ENCODE measurements around the gene REG4.

Gene REG4

DNA sequence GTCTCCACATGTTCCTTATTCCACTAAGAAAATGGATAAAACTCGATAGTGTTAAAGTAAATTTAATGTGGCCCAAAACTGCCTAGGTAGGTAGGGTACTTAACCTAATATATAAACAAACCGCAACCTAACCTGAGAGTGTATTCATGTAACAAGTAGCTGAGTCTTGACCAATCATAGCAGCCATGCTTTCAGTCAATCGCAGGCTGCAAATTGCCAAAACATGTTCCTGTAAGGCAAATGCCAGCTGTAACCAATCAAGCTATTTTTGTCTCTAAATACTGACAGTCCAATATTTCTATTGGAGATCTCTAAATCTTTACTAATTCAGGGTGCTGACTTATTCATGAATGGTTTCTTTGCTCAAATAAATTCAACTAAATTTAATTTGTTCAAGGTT lies 39.5 kb downstream of the REG4 start:
- H3K27ac ChIP-seq (ENCODE audit: insufficient read depth, low read length, poor library complexity, severe bottlenecking) = no peak overlapping the region
- H3K4me3 ChIP-seq (ENCODE audit: insufficient read depth, low read depth, low read length, poor library complexity, severe bottlenecking) = no peak overlapping the region
- H3K36me3 ChIP-seq (ENCODE audit: control insufficient read depth, insufficient read depth, low read length) = no peaks in the 10 kb centered on the region
- DNase-seq = no peak
- no peaks in the 10 kb centered on the region for H3K4me1 ChIP-seq (ENCODE audit: control insufficient read depth, insufficient read depth, low read length, poor library complexity, severe bottlenecking)
- H3K9me3 ChIP-seq (ENCODE audit: control insufficient read depth, low read length) = no peaks in the 10 kb centered on the region
- H3K27me3 ChIP-seq (replicated peaks; ENCODE audit: control insufficient read depth, insufficient read depth, low read length, poor library complexity, severe bottlenecking) = no peaks in the 10 kb centered on the region

DNA sequence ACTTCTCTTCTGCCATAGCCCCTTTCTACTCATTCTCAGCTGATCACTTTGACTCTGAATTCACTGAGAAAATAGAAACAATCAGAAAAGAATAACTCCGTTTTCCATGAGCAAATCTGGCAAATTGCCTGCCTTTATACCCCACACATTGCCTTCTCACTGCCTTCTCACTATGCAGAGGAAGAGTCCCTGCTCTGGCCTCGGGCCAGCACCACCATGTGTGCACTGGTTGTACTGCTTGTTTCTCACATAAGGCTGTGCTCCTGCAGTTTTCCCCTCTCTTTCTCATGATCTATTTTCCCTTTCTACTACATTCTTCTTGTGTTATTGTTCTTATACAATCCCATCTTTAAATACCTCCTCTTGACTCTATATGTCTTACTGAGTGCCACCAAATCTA lies 40.2 kb downstream of the REG4 start:
- Histone ChIP-seq H3K27ac (ENCODE audit: insufficient read depth, low read length, poor library complexity, severe bottlenecking) (no peak overlapping the region), H3K4me3 (ENCODE audit: insufficient read depth, low read depth, low read length, poor library complexity, severe bottlenecking) (no peak overlapping the region), H3K27me3 (replicated peaks; ENCODE audit: control insufficient read depth, insufficient read depth, low read length, poor library complexity, severe bottlenecking) (no peaks in the 10 kb centered on the region), H3K36me3 (ENCODE audit: control insufficient read depth, insufficient read depth, low read length) (no peaks in the 10 kb centered on the region), H3K4me1 (ENCODE audit: control insufficient read depth, insufficient read depth, low read length, poor library complexity, severe bottlenecking) (no peaks in the 10 kb centered on the region), H3K9me3 (ENCODE audit: control insufficient read depth, low read length) (no peaks in the 10 kb centered on the region)
- DNase-seq = no peak

DNA sequence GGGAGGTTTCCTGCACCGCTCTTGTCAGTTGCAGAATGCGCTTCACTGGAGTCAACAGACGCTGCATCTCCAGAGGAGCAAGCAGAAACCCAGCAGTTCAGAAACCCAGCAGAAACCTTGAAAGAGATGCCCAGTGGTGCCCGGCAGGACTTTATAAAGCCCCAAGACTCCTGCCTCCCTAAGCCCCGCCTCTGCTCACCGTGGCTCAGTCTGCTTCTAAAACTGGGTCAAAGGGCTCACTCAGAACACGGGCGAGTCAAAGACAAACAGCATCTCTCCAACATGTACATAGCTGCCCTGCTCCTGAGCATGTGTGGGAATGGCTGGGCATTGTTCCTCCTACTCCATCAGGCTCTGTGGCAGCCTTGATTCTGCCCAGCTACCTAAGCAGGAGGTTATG lies 42.5 kb downstream of the REG4 start, which contains the start of gene HMGCS2:
TSS of gene HMGCS2 (minus strand) at position 128 of the 400 bp plus-strand sequence. CDS start at position 67, 61 bp downstream.
- H3K27ac ChIP-seq (ENCODE audit: insufficient read depth, low read length, poor library complexity, severe bottlenecking) = no peak within 1 kb of the TSS
- no peaks in the 10 kb centered on the region for H3K4me1 ChIP-seq (ENCODE audit: control insufficient read depth, insufficient read depth, low read length, poor library complexity, severe bottlenecking)
- H3K36me3 ChIP-seq (ENCODE audit: control insufficient read depth, insufficient read depth, low read length) = no peaks in the 10 kb centered on the region
- H3K27me3 ChIP-seq (replicated peaks; ENCODE audit: control insufficient read depth, insufficient read depth, low read length, poor library complexity, severe bottlenecking) = no peaks in the 10 kb centered on the region
- H3K9me3 ChIP-seq (ENCODE audit: control insufficient read depth, low read length) = no peaks in the 10 kb centered on the region
- no peak for DNase-seq
- no peak within 1 kb of the TSS for H3K4me3 ChIP-seq (ENCODE audit: insufficient read depth, low read depth, low read length, poor library complexity, severe bottlenecking)

DNA sequence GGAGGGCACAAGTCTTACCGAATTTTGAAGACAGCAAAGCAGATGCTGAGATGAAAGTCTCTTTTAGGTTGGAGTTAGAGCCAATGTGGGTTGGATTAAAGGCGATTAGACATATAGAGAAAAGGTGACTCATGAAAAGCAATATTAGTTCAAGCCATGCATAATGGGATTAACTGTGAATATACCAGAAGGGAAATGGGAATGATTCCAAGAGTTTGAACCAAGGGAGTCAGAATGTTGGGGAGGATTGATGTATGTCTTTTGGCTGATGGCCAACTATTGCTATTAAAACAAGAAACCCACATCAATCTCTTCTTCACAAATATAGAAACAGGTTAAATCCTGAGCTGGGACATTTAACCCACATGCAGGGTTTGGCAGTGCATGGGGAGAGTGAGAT lies 43.8 kb downstream of the REG4 start:
- Histone ChIP-seq H3K27ac (ENCODE audit: insufficient read depth, low read length, poor library complexity, severe bottlenecking) (no peak overlapping the region), H3K4me3 (ENCODE audit: insufficient read depth, low read depth, low read length, poor library complexity, severe bottlenecking) (no peak overlapping the region), H3K36me3 (ENCODE audit: control insufficient read depth, insufficient read depth, low read length) (no peaks in the 10 kb centered on the region), H3K27me3 (replicated peaks; ENCODE audit: control insufficient read depth, insufficient read depth, low read length, poor library complexity, severe bottlenecking) (no peaks in the 10 kb centered on the region), H3K9me3 (ENCODE audit: control insufficient read depth, low read length) (no peaks in the 10 kb centered on the region), H3K4me1 (ENCODE audit: control insufficient read depth, insufficient read depth, low read length, poor library complexity, severe bottlenecking) (no peaks in the 10 kb centered on the region)
- DNase-seq = no peak

- DNase-seq = no peak
- Histone ChIP-seq H3K4me1 (ENCODE audit: control insufficient read depth, insufficient read depth, low read length, poor library complexity, severe bottlenecking) (no peaks in the 10 kb centered on the region), H3K9me3 (ENCODE audit: control insufficient read depth, low read length) (no peaks in the 10 kb centered on the region), H3K27me3 (replicated peaks; ENCODE audit: control insufficient read depth, insufficient read depth, low read length, poor library complexity, severe bottlenecking) (no peaks in the 10 kb centered on the region), H3K4me3 (ENCODE audit: insufficient read depth, low read depth, low read length, poor library complexity, severe bottlenecking) (no peak overlapping the region), H3K27ac (ENCODE audit: insufficient read depth, low read length, poor library complexity, severe bottlenecking) (no peak overlapping the region), H3K36me3 (ENCODE audit: control insufficient read depth, insufficient read depth, low read length) (no peaks in the 10 kb centered on the region)
Observed at GRCh38 chr1:119766374-119766794, 44.9 kb downstream of the REG4 start.

DNA sequence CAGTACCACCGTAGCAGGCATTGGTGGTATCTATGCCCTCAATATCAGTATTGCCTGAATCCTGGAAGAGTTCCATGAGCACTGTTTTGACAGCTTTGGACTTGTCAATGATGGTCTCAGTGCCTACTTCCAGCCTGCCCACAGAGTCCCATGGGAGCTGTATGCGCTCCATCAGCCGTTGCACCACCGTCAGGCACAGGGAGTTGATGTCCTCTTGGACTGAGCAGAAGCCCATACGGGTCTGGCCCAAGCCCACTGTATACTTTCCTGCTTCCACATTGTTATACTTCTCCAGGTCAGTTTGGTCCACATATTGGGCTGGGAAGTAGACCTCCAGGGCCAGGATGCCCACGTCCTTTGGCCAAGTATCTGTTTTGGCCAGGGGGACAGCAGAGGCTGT lies 47.0 kb downstream of the REG4 start:
- Histone ChIP-seq H3K4me1 (ENCODE audit: control insufficient read depth, insufficient read depth, low read length, poor library complexity, severe bottlenecking) (no peaks in the 10 kb centered on the region), H3K9me3 (ENCODE audit: control insufficient read depth, low read length) (no peaks in the 10 kb centered on the region), H3K27me3 (replicated peaks; ENCODE audit: control insufficient read depth, insufficient read depth, low read length, poor library complexity, severe bottlenecking) (no peaks in the 10 kb centered on the region), H3K36me3 (ENCODE audit: control insufficient read depth, insufficient read depth, low read length) (no peaks in the 10 kb centered on the region), H3K27ac (ENCODE audit: insufficient read depth, low read length, poor library complexity, severe bottlenecking) (no peak overlapping the region), H3K4me3 (ENCODE audit: insufficient read depth, low read depth, low read length, poor library complexity, severe bottlenecking) (no peak overlapping the region)
- DNase-seq = no peak

GRCh38 chr1:119762953-119763352 lies 48.3 kb downstream of the REG4 start:
- no peaks in the 10 kb centered on the region for H3K27me3 ChIP-seq (replicated peaks; ENCODE audit: control insufficient read depth, insufficient read depth, low read length, poor library complexity, severe bottlenecking)
- H3K27ac ChIP-seq (ENCODE audit: insufficient read depth, low read length, poor library complexity, severe bottlenecking) = no peak overlapping the region
- no peaks in the 10 kb centered on the region for H3K9me3 ChIP-seq (ENCODE audit: control insufficient read depth, low read length)
- H3K4me3 ChIP-seq (ENCODE audit: insufficient read depth, low read depth, low read length, poor library complexity, severe bottlenecking) = no peak overlapping the region
- no peaks in the 10 kb centered on the region for H3K4me1 ChIP-seq (ENCODE audit: control insufficient read depth, insufficient read depth, low read length, poor library complexity, severe bottlenecking)
- no peak for DNase-seq
- no peaks in the 10 kb centered on the region for H3K36me3 ChIP-seq (ENCODE audit: control insufficient read depth, insufficient read depth, low read length)

- no peaks in the 10 kb centered on the region for H3K4me1 ChIP-seq (ENCODE audit: control insufficient read depth, insufficient read depth, low read length, poor library complexity, severe bottlenecking)
- DNase-seq = no peak
- no peaks in the 10 kb centered on the region for H3K27me3 ChIP-seq (replicated peaks; ENCODE audit: control insufficient read depth, insufficient read depth, low read length, poor library complexity, severe bottlenecking)
Observed at GRCh38 chr1:119762409-119762808, 48.9 kb downstream of the REG4 start.

GRCh38 chr1:119758584-119758983 lies 52.7 kb downstream of the REG4 start:
- no peaks in the 10 kb centered on the region for H3K9me3 ChIP-seq (ENCODE audit: control insufficient read depth, low read length)
- DNase-seq = no peak
- no peaks in the 10 kb centered on the region for H3K27me3 ChIP-seq (replicated peaks; ENCODE audit: control insufficient read depth, insufficient read depth, low read length, poor library complexity, severe bottlenecking)

More at GRCh38 chr1:119762409-119762808, 48.9 kb downstream of the REG4 start:
- H3K27ac ChIP-seq (ENCODE audit: insufficient read depth, low read length, poor library complexity, severe bottlenecking) = no peak overlapping the region
- no peaks in the 10 kb centered on the region for H3K36me3 ChIP-seq (ENCODE audit: control insufficient read depth, insufficient read depth, low read length)
- H3K4me3 ChIP-seq (ENCODE audit: insufficient read depth, low read depth, low read length, poor library complexity, severe bottlenecking) = no peak overlapping the region
- H3K9me3 ChIP-seq (ENCODE audit: control insufficient read depth, low read length) = no peaks in the 10 kb centered on the region

DNA sequence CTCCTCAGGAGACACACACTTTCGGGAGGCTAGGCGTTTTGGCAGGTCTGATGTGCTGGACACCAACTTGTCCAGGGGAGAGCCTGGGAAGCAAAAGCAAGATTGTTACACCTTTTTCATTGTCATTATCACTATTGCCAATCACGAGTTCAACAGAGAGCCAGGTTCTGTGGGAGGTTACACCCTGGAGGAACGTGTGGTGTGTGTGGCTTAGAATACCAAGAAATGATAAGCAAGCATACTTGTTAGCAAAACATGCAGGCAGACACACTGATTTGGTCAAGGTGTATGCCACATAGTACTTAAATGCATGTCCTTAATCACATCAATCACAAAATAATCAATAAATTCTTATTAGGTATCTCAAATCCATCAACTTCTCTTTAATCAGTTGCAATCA lies 58.7 kb downstream of the REG4 start:
- DNase-seq = no peak
- no peaks in the 10 kb centered on the region for H3K36me3 ChIP-seq (ENCODE audit: control insufficient read depth, insufficient read depth, low read length)

More at GRCh38 chr1:119758584-119758983, 52.7 kb downstream of the REG4 start:
- Histone ChIP-seq H3K36me3 (ENCODE audit: control insufficient read depth, insufficient read depth, low read length) (no peaks in the 10 kb centered on the region), H3K4me3 (ENCODE audit: insufficient read depth, low read depth, low read length, poor library complexity, severe bottlenecking) (no peak overlapping the region), H3K27ac (ENCODE audit: insufficient read depth, low read length, poor library complexity, severe bottlenecking) (no peak overlapping the region), H3K4me1 (ENCODE audit: control insufficient read depth, insufficient read depth, low read length, poor library complexity, severe bottlenecking) (no peaks in the 10 kb centered on the region)

GRCh38 chr1:119748040-119748439 lies 63.2 kb downstream of the REG4 start:
- H3K36me3 ChIP-seq (ENCODE audit: control insufficient read depth, insufficient read depth, low read length) = no peaks in the 10 kb centered on the region
- no peak overlapping the region for H3K4me3 ChIP-seq (ENCODE audit: insufficient read depth, low read depth, low read length, poor library complexity, severe bottlenecking)
- no peak overlapping the region for H3K27ac ChIP-seq (ENCODE audit: insufficient read depth, low read length, poor library complexity, severe bottlenecking)
- H3K4me1 ChIP-seq (ENCODE audit: control insufficient read depth, insufficient read depth, low read length, poor library complexity, severe bottlenecking) = no peaks in the 10 kb centered on the region
- DNase-seq = no peak
- no peaks in the 10 kb centered on the region for H3K9me3 ChIP-seq (ENCODE audit: control insufficient read depth, low read length)
- no peaks in the 10 kb centered on the region for H3K27me3 ChIP-seq (replicated peaks; ENCODE audit: control insufficient read depth, insufficient read depth, low read length, poor library complexity, severe bottlenecking)

More for the DNA sequence above, 58.7 kb downstream of the REG4 start:
- H3K4me3 ChIP-seq (ENCODE audit: insufficient read depth, low read depth, low read length, poor library complexity, severe bottlenecking) = no peak overlapping the region
- no peaks in the 10 kb centered on the region for H3K9me3 ChIP-seq (ENCODE audit: control insufficient read depth, low read length)
- H3K4me1 ChIP-seq (ENCODE audit: control insufficient read depth, insufficient read depth, low read length, poor library complexity, severe bottlenecking) = no peaks in the 10 kb centered on the region
- H3K27me3 ChIP-seq (replicated peaks; ENCODE audit: control insufficient read depth, insufficient read depth, low read length, poor library complexity, severe bottlenecking) = no peaks in the 10 kb centered on the region
- no peak overlapping the region for H3K27ac ChIP-seq (ENCODE audit: insufficient read depth, low read length, poor library complexity, severe bottlenecking)

Data from effector memory CD4-positive, alpha-beta T cell (primary cell).